ENCODE measurements around the gene POLR2F. TPM values are rescaled to one million over a fixed set of nuclear protein-coding genes. Genes with fewer than 3 reads are reported as not detected.
A peak's percentile ranks its signal among the peaks of the same experiment; 100 is the strongest.

POLR2F gene
- total and polyA plus RNA-seq, 7 donors, result 69.2 to 280 (median 95.9) TPM

- H3K36me3 ChIP-seq (ENCODE audit: insufficient read depth in 1 of 2, low read depth in 1 of 2), result peaks cover 4 to 42% of the 10 kb centered on the region in 2 donors
- peak overlapping the region; percentile 54 for H3K27ac ChIP-seq
- H3K9me3 ChIP-seq, result no peaks in the 10 kb centered on the region
- WGBS, 3 donors, result 4 to 14% (median 5%) methylated on average over 13 of the region's 13 CpGs
- H3K4me3 ChIP-seq, result no peak overlapping the region
- no peaks in the 10 kb centered on the region for H3K27me3 ChIP-seq (ENCODE audit: insufficient read depth in 3 of 3, low read length in 2 of 3)
- H3K4me1 ChIP-seq, result peaks cover 11% of the 10 kb centered on the region
- intact Hi-C loops (cut with DNase I), result loop anchor here in 1 of 2 donors (2.0 to 10.0 kb wide), 3 partner anchors 27 to 119 kb away; partner anchors contain the start of gene MICALL1
- peak; percentile 92 for TF ChIP-seq CTCF (IDR thresholded peaks at IDR 0.05)
- DNase-seq (peak; percentile 91 to 96), ATAC-seq (peak; percentile 98 to 99 (median 98))
These were observed 19.7 kb upstream of the POLR2F start for GRCh38 chr22:37933711-37934376.

- DNase-seq (no peak), ATAC-seq (no peak)
- no peaks in the 10 kb centered on the region for H3K4me1 ChIP-seq
- H3K4me3 ChIP-seq, result no peak overlapping the region
- intact Hi-C loops (cut with DNase I), result no loop called here
- peaks cover 3 to 57% of the 10 kb centered on the region in 2 donors for H3K36me3 ChIP-seq (ENCODE audit: insufficient read depth in 1 of 2, low read depth in 1 of 2)
- no peak for TF ChIP-seq CTCF (IDR thresholded peaks at IDR 0.05)
- H3K27ac ChIP-seq, result no peak overlapping the region
- no peaks in the 10 kb centered on the region for H3K9me3 ChIP-seq
- no peaks in the 10 kb centered on the region for H3K27me3 ChIP-seq (ENCODE audit: insufficient read depth in 3 of 3, low read length in 2 of 3)
- 74 to 80% (median 79%) methylated on average over 11 to 12 of the region's 12 CpGs for WGBS, 3 donors
These were observed 12.7 kb upstream of the POLR2F start for GRCh38 chr22:37940698-37941376.

DNA sequence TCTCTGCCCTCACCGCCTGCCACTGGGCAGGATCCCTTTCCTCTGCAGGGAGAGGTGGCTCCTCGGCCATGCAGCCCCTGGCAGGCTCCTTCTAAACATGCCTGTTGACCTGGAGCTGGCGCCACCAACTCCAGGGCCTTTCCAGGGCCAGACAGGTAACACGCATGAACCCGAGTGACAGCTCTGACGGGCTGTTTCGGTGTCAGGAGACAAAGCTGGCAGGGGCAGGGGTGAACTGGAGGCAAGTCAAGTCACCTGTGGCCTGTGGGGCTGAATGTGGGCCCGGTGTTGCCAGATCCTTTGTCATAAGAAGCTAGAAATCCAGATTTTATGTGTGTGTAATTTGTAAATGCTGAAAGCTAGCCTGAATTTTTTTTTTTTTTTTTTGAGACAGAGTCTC lies 11.4 kb upstream of the POLR2F start:
- DNase-seq (no peak), ATAC-seq (no peak)
- Histone ChIP-seq H3K27me3 (ENCODE audit: insufficient read depth in 3 of 3, low read length in 2 of 3) (no peaks in the 10 kb centered on the region), H3K4me1 (no peaks in the 10 kb centered on the region), H3K27ac (no peak overlapping the region), H3K36me3 (ENCODE audit: insufficient read depth in 1 of 2, low read depth in 1 of 2) (peaks cover 3 to 51% of the 10 kb centered on the region in 2 donors), H3K9me3 (no peaks in the 10 kb centered on the region), H3K4me3 (no peak overlapping the region)
- intact Hi-C loops (cut with DNase I), result no loop called here
- TF ChIP-seq CTCF (IDR thresholded peaks at IDR 0.05), result no peak
- 92 to 93% (median 93%) methylated on average over 8 of the region's 8 CpGs for WGBS, 3 donors

GRCh38 chr22:37943136-37943824 lies 10.2 kb upstream of the POLR2F start:
- ATAC-seq, result no peak
- Histone ChIP-seq H3K27me3 (ENCODE audit: insufficient read depth in 3 of 3, low read length in 2 of 3) (no peaks in the 10 kb centered on the region), H3K4me3 (no peak overlapping the region), H3K4me1 (no peaks in the 10 kb centered on the region), H3K36me3 (ENCODE audit: insufficient read depth in 1 of 2, low read depth in 1 of 2) (peaks cover 3 to 41% of the 10 kb centered on the region in 2 donors), H3K9me3 (no peaks in the 10 kb centered on the region), H3K27ac (no peak overlapping the region)
- TF ChIP-seq CTCF (IDR thresholded peaks at IDR 0.05), result no peak
- intact Hi-C loops (cut with DNase I), result no loop called here
- no peak for DNase-seq
- 76 to 84% (median 83%) methylated on average over 12 of the region's 12 CpGs for WGBS, 3 donors
